NCI-H2171 treated with DMSO at 0.1 percent for 48 hours (cell line): ENCODE results near the gene CD79A.

Experiments used
- DNase-seq: peaks from one replicate; lab custom pipeline; 2025; lab: John Stamatoyannopoulos, UW

Gene CD79A

GRCh38 chr19:41883821-41884733 is 7.0 kb downstream of the CD79A start:
- peak; percentile 96 for DNase-seq

- DNase-seq = no peak
Observed at GRCh38 chr19:41886761-41887710, 10.0 kb downstream of the CD79A start.

DNA sequence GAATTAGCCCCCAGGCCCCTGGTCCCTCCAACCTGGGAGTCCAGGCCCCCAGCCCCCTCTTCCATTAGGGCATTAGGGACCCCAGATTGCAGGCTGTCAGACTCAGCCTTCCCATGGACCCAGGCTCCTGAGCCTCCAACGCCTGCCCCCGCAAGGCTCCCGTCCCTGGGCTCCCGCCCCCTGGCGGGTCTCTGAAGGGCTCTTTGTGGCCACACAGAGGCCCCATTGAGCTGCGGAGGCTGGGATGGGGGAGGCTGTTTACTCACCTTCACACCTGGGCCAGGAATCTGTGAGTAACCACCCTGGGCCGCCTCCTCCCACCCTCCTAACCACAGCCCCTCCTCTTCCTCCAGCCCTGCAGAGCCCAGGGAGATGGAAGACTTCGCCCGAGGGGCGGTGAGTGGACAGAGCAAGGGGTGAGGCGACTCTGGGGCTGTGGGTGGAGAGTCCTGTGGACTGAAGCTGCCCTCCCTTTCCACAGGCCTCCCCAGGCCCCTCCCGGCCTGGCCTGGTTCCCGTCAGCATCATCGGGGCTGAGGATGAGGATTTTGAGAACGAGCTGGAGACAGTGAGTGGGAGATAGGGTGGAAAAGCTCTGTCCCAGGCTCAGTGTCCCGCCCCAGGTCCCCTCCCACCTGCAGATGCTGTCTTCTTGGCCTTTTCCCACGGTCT is 10.8 kb downstream of the CD79A start:
- no peak for DNase-seq

GRCh38 chr19:41888926-41889325 is 11.8 kb downstream of the CD79A start:
- DNase-seq = no peak

GRCh38 chr19:41889896-41890295 is 12.8 kb downstream of the CD79A start:
- DNase-seq = no peak

DNA sequence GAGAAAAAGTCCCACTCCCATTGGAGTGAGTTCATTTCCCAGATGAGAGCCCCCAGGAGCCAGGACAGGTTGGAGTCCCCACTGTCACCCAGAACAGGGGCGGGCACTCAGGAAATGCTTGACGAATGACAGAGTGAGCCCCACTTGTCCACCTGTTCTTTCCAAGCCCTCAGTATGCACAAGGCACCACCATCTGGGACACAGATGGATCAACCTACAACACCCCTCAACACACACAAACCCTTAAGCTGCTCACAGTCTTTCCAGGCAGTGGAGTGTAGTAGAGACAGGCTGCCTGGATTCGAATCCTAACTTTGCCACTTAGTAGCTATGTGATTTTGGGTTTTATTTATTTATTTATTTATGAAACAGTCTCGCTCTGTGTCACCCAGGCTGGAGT is 13.9 kb downstream of the CD79A start:
- DNase-seq = peak; percentile 32

DNA sequence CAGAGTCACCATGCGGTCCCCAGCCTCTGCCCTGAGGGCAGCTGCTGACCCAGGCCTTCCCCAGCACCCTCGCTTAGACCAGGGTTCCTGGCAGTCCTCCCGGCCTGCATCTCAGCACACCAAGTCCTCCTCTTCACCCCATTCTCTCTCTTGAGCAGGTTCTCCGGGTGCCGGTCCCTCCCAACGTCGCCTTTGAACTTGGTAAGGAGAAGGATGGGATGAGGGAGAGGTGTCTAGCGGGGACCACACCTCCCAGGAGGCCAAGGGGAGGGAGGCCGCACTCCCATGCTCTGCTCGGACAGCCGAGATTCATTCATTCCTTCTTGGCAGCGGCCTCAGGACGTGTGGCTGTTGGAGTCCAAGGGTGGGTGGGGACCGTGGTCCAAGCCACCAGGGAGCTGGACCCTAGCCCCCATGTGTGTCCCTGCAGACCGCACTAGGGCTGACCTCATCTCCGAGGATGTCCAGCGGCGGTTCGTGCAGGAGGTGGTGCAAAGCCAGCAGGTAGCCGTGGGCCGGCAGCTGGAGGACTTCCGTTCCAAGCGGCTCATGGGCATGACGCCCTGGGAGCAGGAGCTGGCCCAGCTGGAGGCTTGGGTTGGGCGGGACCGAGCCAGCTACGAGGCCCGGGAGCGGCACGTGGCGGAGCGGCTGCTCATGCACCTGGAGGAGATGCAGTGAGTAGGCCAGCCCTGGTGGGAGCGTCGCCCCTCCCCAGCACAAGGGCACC is 15.3 kb downstream of the CD79A start:
- no peak for DNase-seq

- no peak for DNase-seq
Observed at GRCh38 chr19:41893899-41894298, 16.8 kb downstream of the CD79A start.

- no peak for DNase-seq
Observed at GRCh38 chr19:41894350-41894749, 17.3 kb downstream of the CD79A start.

GRCh38 chr19:41895745-41896580 is 18.9 kb downstream of the CD79A start:
- peak; percentile 19 for DNase-seq

- no peak for DNase-seq
Observed at GRCh38 chr19:41896581-41896942, 19.5 kb downstream of the CD79A start.

DNA sequence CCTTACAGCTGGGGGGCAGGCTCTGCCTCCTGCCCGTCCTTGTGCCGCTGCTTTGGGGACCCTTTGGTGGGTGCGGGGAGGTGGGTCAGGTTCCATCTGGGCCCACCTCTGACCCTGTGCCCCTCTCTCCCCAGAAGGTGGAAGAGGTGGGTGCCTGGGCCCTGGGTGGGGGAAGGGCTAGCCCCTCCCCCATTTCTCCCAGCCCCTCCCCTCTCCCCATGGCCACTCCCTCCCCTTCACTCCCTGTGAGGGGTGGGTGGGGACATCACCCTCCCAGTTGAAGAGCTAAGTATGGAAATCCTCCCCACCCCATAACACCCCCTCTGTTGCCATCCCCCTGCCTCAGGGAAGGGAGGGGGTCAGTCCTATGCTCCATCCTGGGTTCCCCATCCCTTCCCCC is 20.1 kb downstream of the CD79A start:
- DNase-seq = no peak

DNA sequence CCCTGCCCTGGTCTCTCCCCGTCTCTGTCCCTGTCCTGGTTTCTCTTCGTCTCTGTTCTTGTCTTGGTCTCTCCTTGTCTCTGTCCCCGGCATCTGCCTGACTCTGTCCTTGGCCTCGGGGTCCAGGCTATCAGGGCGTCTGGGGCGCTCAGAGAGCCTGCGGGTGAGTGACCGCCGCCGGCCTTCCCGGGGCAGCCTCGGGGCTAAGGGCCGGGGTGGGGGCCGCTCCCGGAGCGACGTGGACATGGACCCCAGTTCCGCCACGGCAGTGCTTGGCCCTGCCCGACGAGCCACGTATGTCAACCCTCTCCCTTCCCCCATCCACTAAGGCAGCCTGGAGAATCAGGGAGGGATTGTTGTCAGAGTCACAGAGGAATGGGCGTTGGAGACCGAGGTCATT is 20.7 kb downstream of the CD79A start:
- no peak for DNase-seq

- no peak for DNase-seq
Observed at GRCh38 chr19:41898235-41898634, 21.2 kb downstream of the CD79A start.

DNA sequence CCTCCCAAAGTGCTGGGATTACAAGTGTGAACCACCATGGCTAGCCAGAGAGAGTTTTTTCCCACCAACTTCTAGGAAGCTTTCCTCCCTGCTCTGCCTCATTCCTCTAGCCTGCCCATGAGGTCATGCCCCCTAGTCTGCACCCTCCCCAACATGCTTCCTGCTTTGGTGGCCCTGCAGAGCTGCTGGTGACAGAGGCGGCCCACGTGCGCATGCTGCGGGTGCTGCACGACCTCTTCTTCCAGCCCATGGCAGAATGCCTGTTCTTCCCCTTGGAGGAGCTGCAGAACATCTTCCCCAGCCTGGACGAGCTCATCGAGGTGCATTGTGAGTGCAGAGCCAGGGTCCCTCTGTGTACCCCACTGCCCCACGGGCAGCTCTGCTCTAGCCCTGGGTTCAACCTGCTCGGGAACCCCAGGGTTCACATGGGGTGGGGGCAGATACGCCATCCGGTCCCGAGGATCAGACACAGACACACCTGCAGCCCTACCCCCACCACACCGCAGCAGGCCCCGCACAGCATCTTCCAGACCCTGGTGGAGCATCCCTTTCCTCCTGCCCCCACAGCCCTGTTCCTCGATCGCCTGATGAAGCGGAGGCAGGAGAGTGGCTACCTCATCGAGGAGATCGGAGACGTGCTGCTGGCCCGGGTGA is 24.8 kb downstream of the CD79A start:
- no peak for DNase-seq

GRCh38 chr19:41902594-41902993 is 25.5 kb downstream of the CD79A start:
- no peak for DNase-seq

DNA sequence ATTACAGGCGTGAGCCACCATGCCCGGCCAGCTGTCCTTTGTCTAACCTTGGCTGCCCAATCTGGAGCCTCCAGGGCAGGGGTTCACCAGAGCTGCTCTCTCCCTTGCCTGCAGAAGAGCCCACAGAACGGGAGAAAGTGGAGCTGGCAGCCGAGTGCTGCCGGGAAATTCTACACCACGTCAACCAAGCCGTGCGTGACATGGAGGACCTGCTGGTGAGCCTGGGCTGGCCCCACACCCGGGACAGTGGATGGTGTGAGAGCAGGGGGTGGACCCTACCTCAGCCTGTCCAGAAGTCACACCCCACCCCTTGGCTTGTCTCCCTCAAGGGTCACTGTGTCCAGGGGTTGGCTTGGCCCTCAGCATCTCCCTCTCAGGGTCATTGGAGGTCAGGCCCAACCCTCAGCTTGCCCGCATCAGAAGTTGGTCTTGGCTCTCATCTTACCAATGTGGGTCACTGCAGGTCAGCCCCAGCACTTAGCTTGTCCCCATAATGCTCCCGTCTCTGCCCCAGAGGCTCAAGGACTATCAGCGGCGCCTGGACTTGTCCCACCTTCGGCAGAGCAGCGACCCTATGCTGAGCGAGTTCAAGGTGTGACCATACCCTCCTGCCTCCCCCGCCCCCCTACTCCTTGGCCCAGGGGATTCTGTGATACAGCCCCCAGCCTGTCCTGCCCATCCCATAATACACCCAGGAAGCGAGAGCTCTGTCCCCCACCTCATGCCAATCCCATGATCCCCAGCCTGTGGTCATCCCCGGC is 26.3 kb downstream of the CD79A start:
- DNase-seq = no peak

- no peak for DNase-seq
Observed at GRCh38 chr19:41904118-41904870, 27.2 kb downstream of the CD79A start.
